NOMO-1 (cell line): Measurements from ENCODE around the gene SDHAF1.

Source experiments
- DNase-seq, 2 experiments: peaks; one replicate each; lab custom pipeline; 2025; ENCODE audit not compliant: unreplicated experiment in 2 of 2; lab: John Stamatoyannopoulos, UW

SDHAF1 gene

GRCh38 chr19:35986664-35987570, 8.1 kb upstream of the SDHAF1 start:
- peak; percentile 57 to 70 for DNase-seq

GRCh38 chr19:35987571-35987896, 7.5 kb upstream of the SDHAF1 start:
- no peak for DNase-seq

GRCh38 chr19:35988824-35989223, 6.2 kb upstream of the SDHAF1 start:
- DNase-seq, result no peak

- DNase-seq, result no peak
Observed at GRCh38 chr19:35990156-35990555, 4.8 kb upstream of the SDHAF1 start.

- no peak for DNase-seq
Observed at GRCh38 chr19:35990771-35991730, 3.9 kb upstream of the SDHAF1 start.

- no peak for DNase-seq
Observed at GRCh38 chr19:35991731-35992450, 3.1 kb upstream of the SDHAF1 start.

- DNase-seq, result no peak
Observed at GRCh38 chr19:35992907-35993765, 1.9 kb upstream of the SDHAF1 start.

GRCh38 chr19:35993923-35994598, 927 bp upstream of the SDHAF1 start:
- no peak for DNase-seq

GRCh38 chr19:35996777-35997176, 1.8 kb downstream of the SDHAF1 start:
- DNase-seq, result no peak

GRCh38 chr19:36001605-36002004, 6.6 kb downstream of the SDHAF1 start:
- no peak for DNase-seq

- DNase-seq, result no peak
Observed at GRCh38 chr19:36003284-36003683, 8.3 kb downstream of the SDHAF1 start.

GRCh38 chr19:36006955-36007354, 12.0 kb downstream of the SDHAF1 start:
- DNase-seq, result no peak

- DNase-seq, result no peak
Observed at GRCh38 chr19:36008336-36008978, 13.5 kb downstream of the SDHAF1 start, which contains the start of gene SYNE4. Gene SYNE4, minus strand, starts transcription at chr19:36008813. Its CDS starts 132 bp downstream, at chr19:36008681.

- no peak for DNase-seq
Observed at GRCh38 chr19:36009220-36009619, 14.2 kb downstream of the SDHAF1 start.

GRCh38 chr19:36009633-36010379, 14.8 kb downstream of the SDHAF1 start:
- no peak for DNase-seq

GRCh38 chr19:36010402-36010801, 15.4 kb downstream of the SDHAF1 start:
- DNase-seq, result no peak

GRCh38 chr19:36013280-36014011, 18.5 kb downstream of the SDHAF1 start:
- no peak for DNase-seq
